Renal pelvis (tissue), 4 donors: ENCODE results near the gene FN1. TPM values are rescaled to one million over a fixed set of nuclear protein-coding genes. Genes with fewer than 3 reads are reported as not detected.
A peak's percentile ranks its signal among the peaks of the same experiment; 100 is the strongest.
"Not testable (repeated sequence)": the region's sequence is repeated elsewhere in the genome, so short reads cannot be mapped to it uniquely, and the experiment has no call there.

Experiments
- DNase-seq: peaks from one replicate; pipeline ENCODE4 v3.0.0-alpha.2; 2013
- polyA plus RNA-seq, 3 donors: library from polyadenylated mRNA; unstranded; fragments of 120-200 nt; gene quantifications; one replicate each; pipeline ENCODE4 v1.2.1, GENCODE V29; 2013; ENCODE audit not compliant: insufficient read length in 3 of 3

Gene FN1
- polyA plus RNA-seq, 3 donors, result 399 to 514 (median 427) TPM

GRCh38 chr2:215355801-215356200 is 80.1 kb downstream of the FN1 start:
- DNase-seq, result no peak

GRCh38 chr2:215354771-215355695 is 80.8 kb downstream of the FN1 start:
- DNase-seq, result no peak

- DNase-seq, result no peak
Measured at GRCh38 chr2:215352602-215353001, 83.3 kb downstream of the FN1 start.

- no peak for DNase-seq
Measured at GRCh38 chr2:215347878-215348277, 88.0 kb downstream of the FN1 start.

GRCh38 chr2:215338883-215339679 is 96.8 kb downstream of the FN1 start:
- no peak for DNase-seq

GRCh38 chr2:215332872-215333595 is 102.8 kb downstream of the FN1 start:
- DNase-seq, result peak; percentile 34

GRCh38 chr2:215328066-215328465 is 107.8 kb downstream of the FN1 start:
- no peak for DNase-seq

- DNase-seq, result no peak
Measured at GRCh38 chr2:215324811-215325210, 111.1 kb downstream of the FN1 start.

- no peak for DNase-seq
Measured at GRCh38 chr2:215320679-215321078, 115.2 kb downstream of the FN1 start.

GRCh38 chr2:215320102-215320501 is 115.8 kb downstream of the FN1 start:
- no peak for DNase-seq

- DNase-seq, result no peak
Measured at GRCh38 chr2:215319500-215319899, 116.4 kb downstream of the FN1 start.

- DNase-seq, result no peak
Measured at GRCh38 chr2:215316336-215316735, 119.5 kb downstream of the FN1 start.

- DNase-seq, result no peak
Measured at GRCh38 chr2:215315301-215315700, 120.6 kb downstream of the FN1 start.

- no peak for DNase-seq
Measured at GRCh38 chr2:215314896-215315295, 121.0 kb downstream of the FN1 start.

- DNase-seq, result no peak
Measured at GRCh38 chr2:215313255-215313613, 122.6 kb downstream of the FN1 start.

- peak; percentile 90 for DNase-seq
Measured at GRCh38 chr2:215311625-215312396, 124.1 kb downstream of the FN1 start, which contains the start of gene ATIC. Gene ATIC (plus strand): TSS chr2:215312059. CDS start chr2:215312143, 84 bp downstream.

GRCh38 chr2:215311259-215311624 is 124.6 kb downstream of the FN1 start:
- not testable (repeated sequence) for DNase-seq
